HL-60 (cell line): Measurements from ENCODE around the gene SPRYD4.

ENCODE experiments used
- CTCF ChIP-seq: IDR thresholded peaks from one replicate; pipeline ENCODE4 v1.5.1; 2011; ENCODE audit warnings: low read length, control low read depth, inconsistent platforms; ENCODE audit not compliant: insufficient read depth
- GABPA ChIP-seq: IDR thresholded peaks from 2 replicates; pipeline ENCODE4 v1.6.1; 2012; ENCODE audit warnings: low read depth
- POLR2AphosphoS5 ChIP-seq: IDR thresholded peaks from 2 replicates; pipeline ENCODE4 v1.6.1; 2012; ENCODE audit warnings: low read depth
- REST ChIP-seq: IDR thresholded peaks from 2 replicates; pipeline ENCODE4 v1.6.1; 2012; ENCODE audit warnings: low read depth; ENCODE audit not compliant: insufficient replicate concordance

GRCh38 chr12:56488041-56488955 is 19.9 kb downstream of the SPRYD4 start, which contains the start of gene GLS2:
- no peak for TF ChIP-seq CTCF
- no peak for TF ChIP-seq REST
- no peak for TF ChIP-seq POLR2AphosphoS5
- no peak for TF ChIP-seq GABPA
